Activated naive CD4-positive, alpha-beta T cell treated with anti-CD3 and anti-CD28 coated beads, Interleukin-2, amount 50 U/mL, for 72 hours (primary cell): Measurements from ENCODE around the gene C19orf85. TPM values are rescaled to one million over a fixed set of nuclear protein-coding genes. Genes with fewer than 3 reads are reported as not detected.
A peak's percentile ranks its signal among the peaks of the same experiment; 100 is the strongest.

ENCODE experiments used
- ATAC-seq, 2 donors: fragments of 150-1000 bp; cut with Tn5 transposase; 2 replicates each; pipeline ENCODE4 v1.10.0; 2021; ENCODE audit warnings: mild to moderate bottlenecking in 2 of 2, moderate library complexity in 2 of 2
- DNase-seq, 2 donors: peaks; one replicate each; pipeline ENCODE4 v3.0.0; 2021 to 2022; ENCODE audit warnings: low spot score in 2 of 2
- H3K27ac Mint-ChIP-seq, 2 donors: one replicate each; pipeline ENCODE4 v1.8.0; 2022; ENCODE audit warnings: mild to moderate bottlenecking in 2 of 2, mixed read lengths in 2 of 2
- H3K36me3 Mint-ChIP-seq, 2 donors: one replicate each; pipeline ENCODE4 v1.8.0; 2022; ENCODE audit warnings: mixed read lengths in 2 of 2
- H3K9me3 Mint-ChIP-seq, 2 donors: one replicate each; pipeline ENCODE4 v1.8.0; 2022; ENCODE audit warnings: mixed read lengths in 2 of 2
- total RNA-seq, 2 donors: library from RNA; stranded (reverse); gene quantifications; one replicate each; pipeline ENCODE4 v1.2.3, GENCODE V29; 2022

C19orf85 gene
- total RNA-seq, 2 donors from 2014 or later, result not detected

- no peaks in the 10 kb centered on the region for H3K36me3 Mint-ChIP-seq
- H3K27ac Mint-ChIP-seq, result no peak overlapping the region
- ATAC-seq (peak; percentile 96 to 99), DNase-seq (peak in 1 of 2 donors; percentile 88)
- no peaks in the 10 kb centered on the region for H3K9me3 Mint-ChIP-seq
Measured at GRCh38 chr19:55467236-55468053, 2.9 kb upstream of the C19orf85 start.

GRCh38 chr19:55466241-55466614 is 1.7 kb upstream of the C19orf85 start:
- Mint-ChIP-seq H3K36me3 (no peaks in the 10 kb centered on the region), H3K9me3 (no peaks in the 10 kb centered on the region), H3K27ac (no peak overlapping the region)
- ATAC-seq (no peak), DNase-seq (no peak)

GRCh38 chr19:55465460-55466240 is 1.1 kb upstream of the C19orf85 start:
- ATAC-seq, result no peak
- no peaks in the 10 kb centered on the region for H3K9me3 Mint-ChIP-seq
- no peak overlapping the region for H3K27ac Mint-ChIP-seq
- DNase-seq, result no peak
- H3K36me3 Mint-ChIP-seq, result no peaks in the 10 kb centered on the region

GRCh38 chr19:55464039-55464661 is 401 bp downstream of the C19orf85 start:
- Mint-ChIP-seq H3K36me3 (no peaks in the 10 kb centered on the region), H3K27ac (no peak overlapping the region), H3K9me3 (no peaks in the 10 kb centered on the region)
- ATAC-seq (no peak), DNase-seq (no peak)

- DNase-seq, result no peak
- ATAC-seq, result no peak
- Mint-ChIP-seq H3K27ac (no peak overlapping the region), H3K36me3 (no peaks in the 10 kb centered on the region), H3K9me3 (no peaks in the 10 kb centered on the region)
Measured at GRCh38 chr19:55463583-55464031, 944 bp downstream of the C19orf85 start.

- H3K9me3 Mint-ChIP-seq, result no peaks in the 10 kb centered on the region
- no peak for DNase-seq
- peak overlapping the region in 1 of 2 donors; percentile 91 for H3K27ac Mint-ChIP-seq
- no peaks in the 10 kb centered on the region for H3K36me3 Mint-ChIP-seq
- ATAC-seq, result no peak
Measured at GRCh38 chr19:55462722-55463121, 1.8 kb downstream of the C19orf85 start.

GRCh38 chr19:55461974-55462626 is 2.5 kb downstream of the C19orf85 start:
- H3K9me3 Mint-ChIP-seq, result no peaks in the 10 kb centered on the region
- DNase-seq (no peak), ATAC-seq (no peak)
- no peaks in the 10 kb centered on the region for H3K36me3 Mint-ChIP-seq
- H3K27ac Mint-ChIP-seq, result peak overlapping the region in 1 of 2 donors; percentile 91

- ATAC-seq, result peak; percentile 97
- no peaks in the 10 kb centered on the region for H3K9me3 Mint-ChIP-seq
- H3K27ac Mint-ChIP-seq, result peak within 1 kb of the TSS; percentile 77 to 91
- H3K36me3 Mint-ChIP-seq, result no peaks in the 10 kb centered on the region
- DNase-seq, result peak; percentile 100
Measured at GRCh38 chr19:55461259-55461973, 3.1 kb downstream of the C19orf85 start, which contains the start of gene ISOC2. TSS of gene ISOC2 (minus strand) at chr19:55461642. CDS start at chr19:55456486, 5,156 bp downstream.

GRCh38 chr19:55460670-55461258 is 3.8 kb downstream of the C19orf85 start:
- DNase-seq (no peak), ATAC-seq (peak in 1 of 2 donors; percentile 5)
- peak overlapping the region; percentile 77 to 91 for H3K27ac Mint-ChIP-seq
- no peaks in the 10 kb centered on the region for H3K36me3 Mint-ChIP-seq
- no peaks in the 10 kb centered on the region for H3K9me3 Mint-ChIP-seq

- H3K27ac Mint-ChIP-seq, result peak overlapping the region in 1 of 2 donors; percentile 91
- no peak for ATAC-seq
Measured at GRCh38 chr19:55459950-55460657, 4.4 kb downstream of the C19orf85 start.

GRCh38 chr19:55459551-55459949 is 5.0 kb downstream of the C19orf85 start:
- H3K27ac Mint-ChIP-seq, result no peak overlapping the region
- no peaks in the 10 kb centered on the region for H3K36me3 Mint-ChIP-seq
- DNase-seq, result no peak

More at GRCh38 chr19:55459950-55460657, 4.4 kb downstream of the C19orf85 start:
- DNase-seq, result no peak
- Mint-ChIP-seq H3K36me3 (no peaks in the 10 kb centered on the region), H3K9me3 (no peaks in the 10 kb centered on the region)

GRCh38 chr19:55457683-55458457 is 6.7 kb downstream of the C19orf85 start:
- no peak for ATAC-seq
- no peak for DNase-seq
- H3K27ac Mint-ChIP-seq, result peak overlapping the region in 1 of 2 donors; percentile 10
- peaks cover 0 to 5% of the 10 kb centered on the region in 2 donors for H3K36me3 Mint-ChIP-seq
- H3K9me3 Mint-ChIP-seq, result no peaks in the 10 kb centered on the region

More at GRCh38 chr19:55459551-55459949, 5.0 kb downstream of the C19orf85 start:
- ATAC-seq, result no peak
- H3K9me3 Mint-ChIP-seq, result no peaks in the 10 kb centered on the region

- Mint-ChIP-seq H3K27ac (no peak overlapping the region), H3K36me3 (peaks cover 0 to 5% of the 10 kb centered on the region in 2 donors), H3K9me3 (no peaks in the 10 kb centered on the region)
- ATAC-seq (no peak), DNase-seq (no peak)
Measured at GRCh38 chr19:55456347-55456746, 8.2 kb downstream of the C19orf85 start.

GRCh38 chr19:55455576-55456235 is 8.8 kb downstream of the C19orf85 start:
- ATAC-seq, result no peak
- Mint-ChIP-seq H3K9me3 (no peaks in the 10 kb centered on the region), H3K36me3 (peaks cover 0 to 5% of the 10 kb centered on the region in 2 donors), H3K27ac (no peak overlapping the region)
- no peak for DNase-seq
